ENCODE data around the gene NT5C2.
"Not testable (repeated sequence)": the region's sequence is repeated elsewhere in the genome, so short reads cannot be mapped to it uniquely, and the experiment has no call there.

Gene NT5C2

GRCh38 chr10:103192089-103192450 lies 1.0 kb downstream of the NT5C2 start:
- no peak for TF ChIP-seq ZNF8 (CRISPR knock-in tag; IDR thresholded peaks at IDR 0.05)
- no peak for TF ChIP-seq BACH2 (CRISPR knock-in tag; IDR thresholded peaks at IDR 0.05; ENCODE audit: borderline replicate concordance)
- TF ChIP-seq TSHZ2 (CRISPR knock-in tag; IDR thresholded peaks at IDR 0.05): no peak
- TF ChIP-seq ZNF565 (CRISPR knock-in tag; conservative IDR thresholded peaks at IDR 0.05; ENCODE audit: low read depth): no peak
- TF ChIP-seq ARNTL (CRISPR knock-in tag; IDR thresholded peaks at IDR 0.05; ENCODE audit: borderline replicate concordance, low read depth): no peak
- no peak for TF ChIP-seq SNAI2 (CRISPR knock-in tag; IDR thresholded peaks at IDR 0.05)
- no peak for TF ChIP-seq CREB5 (CRISPR knock-in tag; IDR thresholded peaks at IDR 0.05; ENCODE audit: low read depth)
- peak; percentile 27 for ATAC-seq

- not testable (repeated sequence) for ATAC-seq
These were observed 1.9 kb downstream of the NT5C2 start for GRCh38 chr10:103191198-103191597.

- ATAC-seq: no peak
- TF ChIP-seq ZNF8 (CRISPR knock-in tag; IDR thresholded peaks at IDR 0.05): no peak
- no peak for TF ChIP-seq SNAI2 (CRISPR knock-in tag; IDR thresholded peaks at IDR 0.05)
- TF ChIP-seq RARB (CRISPR knock-in tag; IDR thresholded peaks at IDR 0.05): no peak
- TF ChIP-seq TCF4 (CRISPR knock-in tag; IDR thresholded peaks at IDR 0.05; ENCODE audit: borderline replicate concordance): no peak
- no peak for TF ChIP-seq OSR1 (CRISPR knock-in tag; IDR thresholded peaks at IDR 0.05)
- TF ChIP-seq POU6F1 (CRISPR knock-in tag; IDR thresholded peaks at IDR 0.05; ENCODE audit: borderline replicate concordance, low read depth): no peak
- TF ChIP-seq PPARA (CRISPR knock-in tag; IDR thresholded peaks at IDR 0.05; ENCODE audit: borderline replicate concordance): no peak
- TF ChIP-seq ZFP30 (CRISPR knock-in tag; IDR thresholded peaks at IDR 0.05): no peak
- TF ChIP-seq ARNTL (CRISPR knock-in tag; IDR thresholded peaks at IDR 0.05; ENCODE audit: borderline replicate concordance, low read depth): no peak
- TF ChIP-seq ESRRG (CRISPR knock-in tag; IDR thresholded peaks at IDR 0.05): no peak
- no peak for TF ChIP-seq ZNF70 (CRISPR knock-in tag; IDR thresholded peaks at IDR 0.05)
- no peak for TF ChIP-seq CREB5 (CRISPR knock-in tag; IDR thresholded peaks at IDR 0.05; ENCODE audit: low read depth)
- TF ChIP-seq ZNF565 (CRISPR knock-in tag; conservative IDR thresholded peaks at IDR 0.05; ENCODE audit: low read depth): no peak
- TF ChIP-seq TSHZ2 (CRISPR knock-in tag; IDR thresholded peaks at IDR 0.05): no peak
- no peak for TF ChIP-seq ZC3H10 (CRISPR knock-in tag; IDR thresholded peaks at IDR 0.05)
These were observed 4.2 kb downstream of the NT5C2 start for GRCh38 chr10:103188853-103189252.

GRCh38 chr10:103186128-103186527 lies 6.9 kb downstream of the NT5C2 start:
- ATAC-seq: no peak
- TF ChIP-seq BACH2 (CRISPR knock-in tag; IDR thresholded peaks at IDR 0.05; ENCODE audit: borderline replicate concordance) (no peak), TSHZ2 (CRISPR knock-in tag; IDR thresholded peaks at IDR 0.05) (no peak), ARNTL (CRISPR knock-in tag; IDR thresholded peaks at IDR 0.05; ENCODE audit: borderline replicate concordance, low read depth) (no peak), ZNF565 (CRISPR knock-in tag; conservative IDR thresholded peaks at IDR 0.05; ENCODE audit: low read depth) (no peak), ZFP30 (CRISPR knock-in tag; IDR thresholded peaks at IDR 0.05) (no peak), SNAI2 (CRISPR knock-in tag; IDR thresholded peaks at IDR 0.05) (no peak), GLIS3 (CRISPR knock-in tag; IDR thresholded peaks at IDR 0.05) (no peak), ESRRG (CRISPR knock-in tag; IDR thresholded peaks at IDR 0.05) (no peak), RARB (CRISPR knock-in tag; IDR thresholded peaks at IDR 0.05) (no peak), ISL1 (CRISPR knock-in tag; IDR thresholded peaks at IDR 0.05) (no peak), OSR1 (CRISPR knock-in tag; IDR thresholded peaks at IDR 0.05) (no peak), PATZ1 (CRISPR knock-in tag; IDR thresholded peaks at IDR 0.05; ENCODE audit: borderline replicate concordance) (no peak), ZFP3 (CRISPR knock-in tag; IDR thresholded peaks at IDR 0.05) (no peak)
